GM06990 (cell line): ENCODE data around the gene NRXN2.

Experiments
- DNase-seq: peaks from one replicate; pipeline ENCODE4 v3.0.0-alpha.2; 2011; ENCODE audit not compliant: insufficient read length; ENCODE audit errors: extremely low read depth
- H3K27me3 ChIP-seq: replicated peaks from 2 replicates; pipeline ENCODE4 v1.6.0; 2011; ENCODE audit warnings: low read length; ENCODE audit not compliant: control insufficient read depth, insufficient read depth
- H3K36me3 ChIP-seq: 2 replicates; pipeline ENCODE4 v1.5.1; 2011; ENCODE audit warnings: low read length; ENCODE audit not compliant: control insufficient read depth, insufficient read depth
- H3K4me3 ChIP-seq: replicated peaks from 2 replicates; pipeline ENCODE4 v1.5.1; 2011; ENCODE audit warnings: low read depth, mild to moderate bottlenecking, control low read depth, low read length
- CTCF ChIP-seq: IDR thresholded peaks from 2 replicates; pipeline ENCODE4 v1.5.1; 2011; ENCODE audit warnings: low read length, control low read depth, mild to moderate bottlenecking, inconsistent platforms; ENCODE audit not compliant: insufficient read depth, poor library complexity, severe bottlenecking

The NRXN2 gene

GRCh38 chr11:64681171-64681570 lies 41.8 kb downstream of the NRXN2 start:
- no peak overlapping the region for H3K4me3 ChIP-seq
- H3K36me3 ChIP-seq: no peaks in the 10 kb centered on the region
- H3K27me3 ChIP-seq: no peaks in the 10 kb centered on the region; the same call in 1 of the 2 replicates
- DNase-seq: no peak
- TF ChIP-seq CTCF: no peak

- no peaks in the 10 kb centered on the region; the same call in 1 of the 2 replicates for H3K27me3 ChIP-seq
- TF ChIP-seq CTCF: no peak
Measured at GRCh38 chr11:64679846-64680245, 43.2 kb downstream of the NRXN2 start.

DNA sequence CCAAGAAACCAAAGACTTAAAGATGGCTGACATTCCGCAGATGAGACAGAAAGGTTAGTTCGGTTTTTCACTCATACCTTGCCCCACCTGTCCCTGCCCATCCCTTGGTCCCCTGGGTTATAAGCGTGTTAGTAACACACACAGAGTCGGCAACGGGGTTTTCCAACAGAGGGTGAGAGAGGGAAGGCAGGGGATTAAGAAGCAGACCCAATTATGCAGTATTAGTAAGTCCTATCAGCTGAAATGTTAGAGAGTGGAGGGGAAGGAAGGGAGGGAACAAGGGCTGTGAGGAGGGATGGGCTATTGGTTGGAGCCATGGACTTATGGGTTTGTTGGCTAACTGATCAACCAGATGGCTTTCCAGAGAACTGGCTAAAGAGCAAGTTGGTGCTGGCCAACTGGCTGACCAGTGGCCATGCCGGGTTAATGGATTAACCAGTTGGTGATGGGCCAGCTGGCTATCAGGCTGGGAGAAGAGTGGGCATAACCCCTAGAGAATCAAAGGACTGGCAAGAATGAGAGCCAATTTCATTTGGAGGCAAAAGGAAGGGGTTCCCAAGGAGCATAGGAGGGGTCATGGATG lies 45.5 kb downstream of the NRXN2 start:
- no peaks in the 10 kb centered on the region; the same call in 1 of the 2 replicates for H3K27me3 ChIP-seq
- no peak for DNase-seq
- TF ChIP-seq CTCF: no peak
- no peak overlapping the region for H3K4me3 ChIP-seq
- H3K36me3 ChIP-seq: no peaks in the 10 kb centered on the region

More at GRCh38 chr11:64679846-64680245, 43.2 kb downstream of the NRXN2 start:
- Histone ChIP-seq H3K4me3 (no peak overlapping the region), H3K36me3 (no peaks in the 10 kb centered on the region)
- no peak for DNase-seq

- Histone ChIP-seq H3K27me3 (no peaks in the 10 kb centered on the region), H3K4me3 (no peak overlapping the region), H3K36me3 (no peaks in the 10 kb centered on the region)
- TF ChIP-seq CTCF: no peak
- DNase-seq: no peak
Measured at GRCh38 chr11:64676261-64676615, 46.8 kb downstream of the NRXN2 start.

DNA sequence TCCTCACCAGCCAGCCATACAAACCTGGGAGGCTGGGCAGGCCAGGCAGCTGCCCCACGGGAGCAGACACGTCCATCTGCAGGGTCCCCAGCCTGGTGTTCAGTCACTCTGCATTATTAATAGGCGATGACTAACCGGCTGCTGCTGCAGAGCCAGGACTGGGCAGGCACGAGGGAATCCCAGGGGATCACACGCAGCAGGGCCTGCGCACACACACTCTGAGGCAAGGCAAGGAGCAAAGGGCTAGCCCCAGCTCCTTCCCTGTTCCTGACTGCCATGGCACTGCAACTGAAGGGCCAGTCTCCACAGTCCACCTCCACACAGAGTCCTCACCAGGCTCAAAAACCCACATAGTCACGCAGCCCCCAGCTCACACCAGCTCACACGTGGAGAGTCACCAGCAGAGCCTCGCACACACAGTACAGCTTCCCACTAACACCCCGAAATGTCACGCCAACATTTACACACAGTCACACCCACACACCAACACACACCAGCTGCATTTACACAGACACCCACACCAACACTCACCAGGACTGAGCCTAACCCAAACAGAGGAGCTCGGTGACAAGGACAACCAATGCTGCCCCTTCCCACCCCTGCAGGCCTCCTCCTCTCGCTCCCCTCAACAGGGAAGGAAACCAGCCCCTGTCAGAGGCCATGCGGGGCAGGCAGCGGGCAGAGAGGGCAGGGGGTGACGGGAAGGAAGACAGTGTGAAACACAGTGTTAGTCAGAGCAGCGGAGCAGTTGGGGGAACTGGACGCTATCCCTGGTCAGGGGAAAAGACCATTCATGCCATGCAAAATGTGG lies 47.3 kb downstream of the NRXN2 start:
- no peaks in the 10 kb centered on the region for H3K27me3 ChIP-seq
- no peak for DNase-seq
- H3K36me3 ChIP-seq: no peaks in the 10 kb centered on the region
- no peak overlapping the region for H3K4me3 ChIP-seq
- no peak for TF ChIP-seq CTCF

- DNase-seq: no peak
- Histone ChIP-seq H3K36me3 (no peaks in the 10 kb centered on the region), H3K4me3 (no peak overlapping the region), H3K27me3 (no peaks in the 10 kb centered on the region)
- TF ChIP-seq CTCF: no peak
Measured at GRCh38 chr11:64674774-64675173, 48.2 kb downstream of the NRXN2 start.
